Left renal pelvis (tissue), 4 donors: ENCODE measurements around the gene DPH1. TPM values are rescaled to one million over a fixed set of nuclear protein-coding genes. Genes with fewer than 3 reads are reported as not detected.
"Not testable (repeated sequence)": the region's sequence is repeated elsewhere in the genome, so short reads cannot be mapped to it uniquely, and the experiment has no call there.

Source experiments
- DNase-seq, 4 donors: peaks; one replicate each; pipeline ENCODE4 v3.0.0-alpha.2; 2013; ENCODE audit warnings: low read depth in 4 of 4, low spot score in 3 of 4
- polyA plus RNA-seq, 4 donors: library from polyadenylated mRNA; unstranded; fragments of 120-200 nt; gene quantifications; one replicate each; pipeline ENCODE4 v1.2.1, GENCODE V29; 2013; ENCODE audit not compliant: insufficient read length in 4 of 4

The DPH1 gene
- 10 to 100 TPM; 36.5 to 59.1 (median 39.7) TPM for polyA plus RNA-seq

- peak in 1 of 4 donors; percentile 74 for DNase-seq
Measured at GRCh38 chr17:2029911-2030778, at the start of gene DPH1. Gene DPH1, plus strand, starts transcription at chr17:2030153. Its CDS starts 17 bp downstream, at chr17:2030170.

DNA sequence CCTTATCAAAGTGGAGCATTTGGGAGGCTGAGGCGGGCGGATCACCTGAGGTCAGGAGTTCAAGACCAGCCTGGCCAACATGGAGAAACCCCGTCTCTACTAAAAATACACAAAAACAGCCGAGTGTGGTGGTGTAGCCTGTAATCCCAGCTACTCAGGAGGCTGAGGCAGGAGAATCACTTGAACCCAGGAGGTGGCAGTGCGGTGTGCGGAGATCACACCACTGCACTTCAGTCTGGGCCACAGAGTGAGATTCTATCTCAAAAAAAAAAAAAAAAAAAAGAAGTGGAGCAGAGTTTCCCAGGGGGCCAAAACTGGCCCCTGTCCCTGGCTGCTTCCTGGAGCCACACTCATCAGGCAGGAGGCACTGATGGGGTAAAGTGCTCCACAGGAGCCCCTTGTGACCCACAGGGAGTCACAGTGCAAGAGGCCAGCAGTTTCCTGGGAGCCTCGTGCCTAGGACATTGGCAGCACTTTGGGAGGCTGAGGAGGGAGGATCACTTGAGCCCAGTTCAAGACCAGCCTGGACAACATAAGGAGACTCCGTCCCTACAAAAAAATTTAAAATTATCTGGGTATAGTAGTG, 49.2 kb upstream of the DPH1 start:
- DNase-seq: no peak

GRCh38 chr17:1982793-1983366, 47.1 kb upstream of the DPH1 start:
- DNase-seq: not testable (repeated sequence)

- DNase-seq: no peak
Measured at GRCh38 chr17:1985093-1985492, 44.9 kb upstream of the DPH1 start.

GRCh38 chr17:1985686-1986085, 44.3 kb upstream of the DPH1 start:
- DNase-seq: no peak

DNA sequence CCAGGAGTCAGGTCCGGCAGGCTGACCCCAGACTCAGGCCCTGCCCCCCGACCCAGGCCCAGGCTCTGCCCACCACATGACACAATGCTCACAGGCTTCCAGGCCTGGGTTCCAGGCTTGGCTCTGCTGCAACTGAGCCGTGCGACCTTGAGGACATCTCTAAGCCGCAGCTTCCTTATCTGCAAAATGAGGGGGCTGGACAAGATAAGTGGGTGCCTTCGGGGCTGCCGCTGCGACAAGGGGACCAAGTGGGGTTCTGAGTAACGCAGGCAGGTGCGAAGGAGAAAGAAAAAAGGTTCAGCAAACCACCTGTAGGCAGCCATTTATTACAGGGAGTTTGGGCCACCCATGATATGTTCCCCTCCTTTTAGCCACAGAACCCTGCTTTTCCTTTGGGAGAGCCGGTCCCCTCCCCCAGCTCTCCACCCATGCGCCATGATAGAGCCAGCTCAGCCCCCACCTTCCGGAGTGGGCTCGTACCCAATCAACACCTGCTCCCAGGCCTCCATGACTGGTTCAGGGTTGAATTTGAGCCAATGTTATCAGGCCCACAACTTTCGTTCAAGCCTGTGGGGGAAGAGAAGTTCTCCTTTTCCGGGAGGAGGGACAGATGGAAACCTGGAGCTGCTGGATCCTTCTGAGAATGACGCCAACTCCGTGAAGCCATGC, 43.0 kb upstream of the DPH1 start:
- no peak for DNase-seq

- no peak for DNase-seq
Measured at GRCh38 chr17:1989135-1989534, 40.8 kb upstream of the DPH1 start.

DNA sequence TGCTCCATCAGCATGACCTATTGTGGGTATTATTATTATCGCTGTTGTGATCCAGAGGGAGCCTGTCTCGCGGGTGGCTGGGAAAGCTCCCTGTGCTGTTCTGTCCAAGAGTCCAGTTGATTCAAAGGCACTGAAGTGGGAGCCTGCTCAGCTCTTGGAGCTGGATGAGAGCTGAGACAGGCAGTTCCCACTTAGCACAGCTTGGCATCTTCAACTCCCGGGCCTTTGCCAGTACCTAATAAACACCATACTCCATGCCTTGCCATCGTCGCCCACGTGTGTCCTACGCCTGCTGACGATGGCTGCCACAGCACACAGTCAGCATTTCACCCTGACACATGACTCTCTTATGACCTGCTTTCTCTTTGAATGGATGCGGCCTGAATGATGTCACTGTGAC, 37.4 kb upstream of the DPH1 start:
- no peak for DNase-seq

DNA sequence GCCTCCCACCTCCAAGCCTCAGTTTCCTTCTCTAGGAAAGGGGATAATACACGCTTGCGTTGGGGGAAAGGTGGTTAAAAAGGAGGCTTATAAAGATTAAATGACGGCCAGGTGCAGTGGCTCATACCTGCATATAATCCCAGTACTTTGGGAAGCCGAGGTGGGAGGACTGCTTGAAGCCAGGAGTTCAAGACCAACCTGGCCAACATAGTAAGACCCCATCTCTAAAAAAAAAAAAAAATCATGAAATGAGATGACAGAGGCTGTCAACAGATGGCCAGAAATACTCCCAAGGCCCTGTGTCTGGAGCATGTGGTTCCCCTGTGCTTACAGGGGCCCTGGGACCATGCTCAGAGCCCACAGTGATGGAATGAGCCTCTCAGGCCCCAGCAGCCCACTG, 35.2 kb upstream of the DPH1 start:
- no peak for DNase-seq

DNA sequence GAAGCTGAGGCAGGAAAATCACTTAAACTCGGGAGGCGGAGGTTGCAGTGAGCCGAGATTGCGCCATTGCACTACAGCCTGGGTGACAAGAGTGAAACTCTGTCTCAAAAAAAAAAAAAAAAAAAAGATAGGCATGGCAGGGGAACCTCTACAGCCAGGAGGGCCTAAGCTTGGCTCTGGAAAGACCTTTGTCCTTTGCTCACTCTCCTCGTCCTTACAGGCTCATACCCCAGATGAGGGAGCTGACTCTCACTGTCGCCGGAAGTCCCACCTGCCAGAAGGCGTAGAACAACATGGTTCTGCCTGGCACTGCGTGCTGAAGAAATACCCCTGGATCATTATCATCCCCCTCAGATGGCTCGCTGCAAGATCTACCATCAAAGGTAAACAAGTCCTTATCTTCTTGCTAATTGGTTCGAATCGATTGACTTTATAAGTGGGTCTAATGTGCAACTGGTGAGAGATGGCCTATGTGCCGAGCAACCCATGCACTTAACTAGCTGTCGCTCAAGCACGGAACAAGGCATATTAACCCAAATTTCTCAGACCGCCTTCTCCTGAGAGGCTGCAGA, 34.5 kb upstream of the DPH1 start:
- DNase-seq: no peak

DNA sequence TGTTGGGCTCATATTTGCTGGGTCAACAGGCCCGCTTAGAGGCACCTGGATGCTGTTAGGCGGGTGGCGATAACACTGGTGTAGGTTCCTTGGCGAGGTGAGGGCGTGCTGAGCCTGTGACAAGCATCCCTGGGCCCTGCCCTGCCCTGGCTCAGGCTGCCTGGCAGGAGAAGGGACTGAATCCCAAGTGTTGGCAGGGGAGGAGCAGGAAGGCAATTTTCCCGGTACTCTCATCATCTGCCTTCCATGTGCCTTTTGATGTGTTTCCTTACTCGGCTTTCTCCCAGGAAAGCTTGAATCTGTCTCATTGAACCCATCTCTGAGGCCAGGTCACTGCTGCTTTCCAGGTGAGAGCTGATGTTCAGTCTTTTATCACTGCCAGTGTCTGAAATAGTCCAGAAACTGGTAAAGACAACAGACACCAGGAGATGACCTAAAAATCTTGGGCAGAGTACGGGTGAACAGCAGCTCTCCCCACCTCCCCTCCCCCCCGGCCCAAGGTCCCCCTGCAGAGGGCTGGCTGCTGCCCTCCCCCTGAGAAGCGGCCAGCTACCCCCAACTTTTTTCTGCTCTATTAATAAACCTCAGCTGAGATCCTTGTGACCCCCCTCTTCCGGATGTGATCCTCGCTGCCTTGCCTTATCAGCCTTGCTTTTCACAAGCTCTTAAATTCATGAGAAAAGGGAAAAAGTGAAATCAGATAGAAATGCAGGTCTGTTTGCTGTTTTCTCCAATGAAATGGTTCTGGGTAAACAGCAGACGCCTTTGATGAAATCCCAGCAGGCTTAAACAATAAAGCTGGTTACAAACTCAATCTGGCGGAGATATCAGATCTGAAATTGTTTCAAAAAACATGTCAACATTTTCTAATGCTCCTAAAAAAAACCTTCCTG, 33.8 kb upstream of the DPH1 start:
- no peak for DNase-seq

GRCh38 chr17:1996800-1997288, 33.1 kb upstream of the DPH1 start:
- no peak for DNase-seq

GRCh38 chr17:1997289-1997926, 32.5 kb upstream of the DPH1 start:
- no peak for DNase-seq

DNA sequence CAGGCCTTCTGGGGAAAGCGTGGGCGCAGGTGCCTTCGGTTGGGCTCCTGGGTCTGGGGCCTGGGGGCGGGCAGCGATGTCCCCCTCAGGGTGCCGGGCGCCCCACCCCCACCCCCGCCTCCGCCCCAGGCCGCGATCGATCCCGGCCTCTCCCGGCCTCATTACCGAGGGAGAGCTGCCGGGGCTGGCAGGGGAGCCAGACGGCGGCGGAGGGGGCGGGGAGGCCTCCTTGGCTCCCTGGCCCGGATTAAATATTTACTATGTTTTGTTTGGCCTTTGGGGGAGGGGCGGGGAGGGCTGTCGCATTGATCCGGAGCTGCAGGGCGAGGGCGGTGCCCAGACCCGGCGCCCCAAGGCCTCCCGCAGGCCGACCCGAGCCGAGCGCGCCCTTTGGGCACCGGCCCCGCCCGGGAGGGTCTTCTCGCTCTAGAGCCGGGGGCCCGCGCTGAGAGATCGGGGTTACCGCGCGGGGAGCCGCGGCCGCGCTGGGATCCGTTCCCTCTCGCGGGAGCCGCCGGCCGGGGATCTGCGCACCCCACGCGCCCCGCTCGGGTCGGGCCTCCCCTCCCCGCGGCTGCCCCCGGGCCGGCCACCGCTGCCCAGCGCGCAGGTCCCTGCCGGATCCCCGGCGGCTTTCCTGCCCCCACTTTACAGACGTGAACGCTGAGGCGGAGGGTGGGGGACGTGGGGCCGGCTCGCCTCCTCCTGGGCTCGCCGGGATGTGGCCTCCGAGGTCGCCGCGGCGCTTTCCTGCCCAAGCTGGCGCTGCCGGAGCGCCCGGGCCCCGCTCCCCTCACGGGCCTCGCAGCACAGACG, 31.8 kb upstream of the DPH1 start:
- DNase-seq: no peak

DNA sequence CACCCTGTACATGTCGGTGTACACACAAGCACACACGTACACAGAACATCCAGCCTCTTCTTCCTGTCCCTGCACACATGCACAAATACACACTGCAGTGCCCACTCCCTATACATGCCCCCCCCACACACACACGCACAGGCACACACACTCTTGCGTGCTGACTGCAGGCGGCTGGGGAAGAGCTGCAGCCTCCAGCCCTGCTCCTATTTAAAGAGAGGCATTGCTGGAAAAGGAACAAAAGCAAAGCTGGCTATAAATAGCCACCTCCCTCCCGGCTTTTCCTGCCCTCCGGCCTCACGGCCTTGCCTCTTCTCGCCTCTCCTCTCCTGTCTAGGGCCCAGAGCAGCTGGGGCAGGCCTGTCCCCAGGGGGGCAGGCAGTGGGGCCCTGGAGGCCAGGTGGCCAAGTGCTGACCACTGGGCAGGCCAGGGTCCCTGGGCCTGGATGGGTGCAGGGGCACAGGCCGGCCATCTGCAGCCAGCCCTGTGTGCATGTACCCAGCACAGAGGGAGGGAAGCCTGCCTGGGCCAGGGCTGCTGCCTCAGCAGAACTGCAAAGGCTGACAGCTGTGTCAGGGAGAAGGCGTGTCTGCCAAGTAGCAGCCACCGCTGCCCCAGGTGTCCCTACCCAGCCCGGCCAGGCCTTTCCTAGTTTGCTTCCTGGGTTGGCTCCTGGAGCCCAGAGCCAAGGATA, 30.2 kb upstream of the DPH1 start:
- no peak for DNase-seq

GRCh38 chr17:2002767-2003329, 27.1 kb upstream of the DPH1 start:
- DNase-seq: no peak

GRCh38 chr17:2003525-2003924, 26.4 kb upstream of the DPH1 start:
- no peak for DNase-seq
